SK-N-SH (cell line): ENCODE results near the gene CFAP97.
A peak's percentile ranks its signal among the peaks of the same experiment; 100 is the strongest.

Source experiments
- CTCF ChIP-seq: fragments of 200-600 bp; sonication (generic); IDR thresholded peaks from 2 replicates; pipeline ENCODE4 v1.6.1; 2017; ENCODE audit warnings: antibody characterized with exemption, mild to moderate bottlenecking, moderate library complexity
- TAF1 ChIP-seq: IDR thresholded peaks from 2 replicates; pipeline ENCODE4 v1.6.1; 2012; ENCODE audit warnings: low read depth, mild to moderate bottlenecking, low read length, moderate library complexity, borderline replicate concordance

DNA sequence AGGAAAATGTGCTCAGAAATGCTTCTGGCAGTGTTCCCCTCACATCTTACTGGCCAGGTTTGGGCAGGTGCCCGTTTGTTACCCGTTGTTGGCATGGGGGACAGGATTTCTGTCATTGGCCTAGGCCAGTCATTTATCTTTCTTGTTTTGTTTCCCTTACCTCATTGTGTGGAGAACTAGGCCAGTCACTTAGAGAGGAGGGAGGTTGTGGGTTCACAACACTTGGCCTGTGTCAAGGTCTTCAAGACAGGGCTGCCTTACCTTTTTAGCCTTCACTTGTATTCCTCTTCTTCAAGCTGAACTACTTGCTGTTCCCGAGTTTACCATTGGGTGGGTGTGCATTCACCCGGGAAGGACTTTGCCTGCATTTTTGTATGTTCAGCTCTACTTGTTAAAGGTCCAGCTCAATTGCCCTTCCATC, 23.3 kb upstream of the CFAP97 start:
- TF ChIP-seq TAF1 (no peak), CTCF (peak; percentile 13; the same call in 1 of the 2 replicates)
